GM21723 (cell line): ENCODE measurements around the gene FCRL6.

Experiments used
- ATAC-seq: cut with Tn5 transposase; IDR thresholded peaks from one replicate; pipeline ENCODE4 v1.9.1; 2021; ENCODE audit warnings: mild to moderate bottlenecking, moderate library complexity; ENCODE audit not compliant: unreplicated experiment

Gene FCRL6, protein sequence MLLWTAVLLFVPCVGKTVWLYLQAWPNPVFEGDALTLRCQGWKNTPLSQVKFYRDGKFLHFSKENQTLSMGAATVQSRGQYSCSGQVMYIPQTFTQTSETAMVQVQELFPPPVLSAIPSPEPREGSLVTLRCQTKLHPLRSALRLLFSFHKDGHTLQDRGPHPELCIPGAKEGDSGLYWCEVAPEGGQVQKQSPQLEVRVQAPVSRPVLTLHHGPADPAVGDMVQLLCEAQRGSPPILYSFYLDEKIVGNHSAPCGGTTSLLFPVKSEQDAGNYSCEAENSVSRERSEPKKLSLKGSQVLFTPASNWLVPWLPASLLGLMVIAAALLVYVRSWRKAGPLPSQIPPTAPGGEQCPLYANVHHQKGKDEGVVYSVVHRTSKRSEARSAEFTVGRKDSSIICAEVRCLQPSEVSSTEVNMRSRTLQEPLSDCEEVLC

DNA sequence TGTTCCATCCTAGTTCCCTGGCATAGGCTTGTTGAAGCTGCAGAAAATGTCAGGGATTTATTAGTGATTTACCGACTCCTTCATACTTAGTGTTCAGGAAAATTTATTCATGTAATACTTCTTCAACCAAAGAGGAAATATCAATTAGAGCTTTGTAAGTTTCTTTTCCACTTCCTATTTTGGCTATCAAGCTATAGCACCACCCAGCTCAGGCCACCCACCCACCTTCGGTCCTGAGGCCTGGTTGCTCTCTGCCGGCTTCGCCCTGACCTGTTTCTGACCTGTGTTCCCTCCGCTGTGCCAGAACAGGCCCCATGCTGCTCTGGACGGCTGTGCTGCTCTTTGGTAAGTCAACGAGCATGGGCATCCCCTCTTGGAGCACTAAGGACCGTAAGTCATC is at the start of gene FCRL6:
TSS of gene FCRL6 (plus strand) at position 250 of the 400 bp plus-strand sequence. CDS start at position 315, 65 bp downstream.
- ATAC-seq = no peak

GRCh38 chr1:159753386-159753785 is 48.8 kb upstream of the FCRL6 start:
- no peak for ATAC-seq

GRCh38 chr1:159755451-159756007 is 46.6 kb upstream of the FCRL6 start:
- ATAC-seq = no peak

DNA sequence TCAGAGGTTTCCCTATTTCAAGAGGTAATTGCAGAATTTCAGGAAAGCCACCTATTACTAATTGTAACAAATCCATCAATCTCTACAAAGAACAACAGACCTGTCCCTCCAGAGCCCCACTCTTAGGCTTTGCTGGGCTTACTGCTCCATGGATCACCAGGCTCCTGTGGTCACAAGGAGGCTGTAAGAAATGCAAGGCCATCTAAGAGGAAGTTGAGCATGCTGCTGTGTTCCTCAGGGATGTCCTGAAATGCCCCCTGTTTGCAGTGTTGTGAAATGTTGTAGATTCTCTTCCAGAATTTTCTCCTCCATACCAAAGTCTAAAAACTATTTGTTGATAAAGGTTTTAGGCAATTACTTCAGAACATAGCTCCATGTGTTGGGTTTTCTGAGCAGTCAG is 45.8 kb upstream of the FCRL6 start:
- ATAC-seq = no peak

- no peak for ATAC-seq
These were observed 38.5 kb upstream of the FCRL6 start for GRCh38 chr1:159763686-159764085.

GRCh38 chr1:159765806-159766205 is 36.4 kb upstream of the FCRL6 start:
- ATAC-seq = no peak

DNA sequence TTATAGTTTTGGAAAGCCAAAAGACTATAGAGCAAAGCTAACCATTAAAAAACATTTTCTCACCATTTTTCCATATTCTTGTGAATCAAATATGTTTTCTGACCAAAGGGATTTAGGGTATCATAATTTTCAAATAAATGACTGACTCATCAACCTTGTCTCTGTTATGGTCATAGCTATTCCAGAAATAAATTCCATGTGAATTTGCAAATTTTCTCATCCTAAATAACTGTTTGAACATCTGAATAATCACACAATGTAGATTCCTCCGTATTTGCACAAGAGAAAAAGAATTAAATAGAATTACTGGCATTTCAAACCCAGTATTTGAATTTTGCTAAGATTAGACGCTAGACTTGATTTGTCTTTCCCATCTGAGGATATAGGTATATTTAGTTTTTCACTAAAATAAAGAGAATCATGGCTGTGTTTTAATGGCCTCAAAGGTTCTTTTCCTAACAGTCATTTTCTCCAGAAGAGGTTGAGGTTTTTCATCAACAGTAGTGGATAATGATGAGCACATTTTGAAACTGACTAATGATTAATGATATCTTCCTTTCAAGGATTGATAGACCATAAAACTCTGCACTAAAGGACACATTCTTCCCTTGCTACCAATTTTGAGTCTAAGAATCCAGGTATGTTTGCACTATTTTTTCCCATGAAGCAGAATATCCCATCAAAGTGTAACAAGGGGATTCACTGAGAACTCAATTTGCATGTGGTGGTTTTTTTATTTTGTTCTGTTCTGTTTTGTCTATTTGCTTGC is 30.8 kb upstream of the FCRL6 start:
- ATAC-seq = no peak

- ATAC-seq = no peak
These were observed 27.7 kb upstream of the FCRL6 start for GRCh38 chr1:159774465-159774864.

DNA sequence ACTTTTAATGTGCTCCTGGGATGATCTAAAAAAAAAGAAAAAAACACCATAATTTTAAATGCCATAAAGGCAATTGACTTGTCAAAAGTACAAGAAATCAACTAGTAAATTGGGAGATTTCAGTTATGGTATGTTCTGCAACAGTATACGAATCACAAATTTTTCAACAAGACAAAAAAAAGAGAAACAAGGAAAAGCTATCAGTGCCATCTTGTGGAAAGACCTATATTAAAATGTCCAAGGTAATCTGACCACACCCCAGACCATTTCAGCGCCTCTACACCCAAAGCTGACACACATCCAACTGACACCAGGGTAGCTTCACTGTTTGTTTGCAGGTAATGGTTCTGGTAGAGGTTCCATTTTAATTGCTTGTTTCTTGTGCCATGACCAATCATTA is 26.4 kb upstream of the FCRL6 start:
- no peak for ATAC-seq

DNA sequence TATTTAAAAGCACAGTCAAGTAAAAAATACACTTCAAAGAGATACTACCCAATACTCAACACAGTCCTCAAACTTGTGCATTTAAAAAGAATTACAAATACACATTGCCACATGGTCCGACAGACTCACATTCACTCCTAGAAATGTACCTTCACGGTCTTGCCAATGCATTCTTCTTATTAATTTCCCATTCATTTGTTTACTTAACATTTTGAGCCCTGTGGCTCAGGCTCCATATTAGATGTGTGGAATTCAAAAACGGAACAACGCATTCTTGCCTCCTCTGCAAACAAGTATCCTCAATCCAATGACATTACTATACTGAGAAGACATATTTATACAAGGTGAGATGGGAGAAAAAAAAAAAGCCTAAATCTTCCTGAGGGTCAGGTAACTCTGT is 23.9 kb upstream of the FCRL6 start:
- no peak for ATAC-seq

- ATAC-seq = no peak
These were observed 22.7 kb upstream of the FCRL6 start for GRCh38 chr1:159779403-159779851.

- peak; percentile 99 for ATAC-seq
These were observed 21.3 kb upstream of the FCRL6 start, which contains the start of gene DUSP23 for GRCh38 chr1:159780583-159781582. Gene DUSP23 (plus strand): TSS chr1:159780962. CDS start chr1:159781101, 139 bp downstream.

- ATAC-seq = no peak
These were observed 20.2 kb upstream of the FCRL6 start for GRCh38 chr1:159781992-159782391.

- ATAC-seq = no peak
These were observed 18.4 kb upstream of the FCRL6 start for GRCh38 chr1:159783724-159784123.

- ATAC-seq = no peak
These were observed 15.7 kb upstream of the FCRL6 start for GRCh38 chr1:159786465-159786864.

DNA sequence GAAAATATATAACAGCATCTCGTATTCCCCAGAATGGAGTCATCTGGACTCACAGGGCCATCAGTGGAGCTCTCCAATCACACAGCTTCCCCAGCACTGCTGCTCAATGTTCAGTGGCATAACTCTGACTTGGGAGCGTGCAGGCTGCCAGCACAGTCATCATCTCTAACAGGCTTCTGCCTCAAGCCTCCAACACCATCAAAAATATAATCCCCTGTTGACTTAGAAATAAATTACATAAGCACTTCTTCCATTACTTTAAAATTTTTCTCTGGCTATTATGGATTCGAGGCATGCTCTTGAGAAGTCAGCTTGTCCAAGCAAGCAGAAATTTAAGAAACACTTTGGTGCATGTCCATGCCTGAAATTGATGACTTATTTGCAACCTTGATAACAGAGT is 15.2 kb upstream of the FCRL6 start:
- ATAC-seq = no peak

GRCh38 chr1:159790237-159790917 is 11.8 kb upstream of the FCRL6 start:
- ATAC-seq = no peak

- no peak for ATAC-seq
These were observed 11.1 kb upstream of the FCRL6 start for GRCh38 chr1:159791031-159791430.

- ATAC-seq = no peak
These were observed 10.7 kb upstream of the FCRL6 start for GRCh38 chr1:159791461-159791860.

DNA sequence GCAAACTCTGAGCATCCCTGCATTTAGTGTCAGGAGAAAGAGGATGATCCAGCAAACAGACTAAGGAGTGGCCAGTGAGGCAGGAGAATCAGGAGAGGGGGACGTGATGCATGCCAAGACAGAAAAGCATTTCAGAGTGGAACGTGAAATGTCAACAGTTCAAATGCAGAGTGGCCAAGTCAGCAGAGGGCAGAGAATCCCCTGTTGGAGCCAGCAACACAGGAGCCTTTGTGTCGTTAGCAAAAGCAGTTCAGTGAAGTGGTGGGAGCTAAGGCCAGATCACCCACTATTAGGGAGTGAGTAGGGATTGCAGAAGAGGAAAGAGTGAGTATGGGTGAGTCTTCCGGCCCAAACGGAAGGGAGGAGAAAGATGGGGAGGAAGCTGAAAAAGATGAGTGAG is 6.6 kb upstream of the FCRL6 start:
- ATAC-seq = no peak
